NCI-H128 (cell line): ENCODE results near the gene COX6A2.

ENCODE experiments used
- DNase-seq: peaks from one replicate; lab custom pipeline; 2025; ENCODE audit not compliant: unreplicated experiment; lab: John Stamatoyannopoulos, UW

Gene COX6A2

DNA sequence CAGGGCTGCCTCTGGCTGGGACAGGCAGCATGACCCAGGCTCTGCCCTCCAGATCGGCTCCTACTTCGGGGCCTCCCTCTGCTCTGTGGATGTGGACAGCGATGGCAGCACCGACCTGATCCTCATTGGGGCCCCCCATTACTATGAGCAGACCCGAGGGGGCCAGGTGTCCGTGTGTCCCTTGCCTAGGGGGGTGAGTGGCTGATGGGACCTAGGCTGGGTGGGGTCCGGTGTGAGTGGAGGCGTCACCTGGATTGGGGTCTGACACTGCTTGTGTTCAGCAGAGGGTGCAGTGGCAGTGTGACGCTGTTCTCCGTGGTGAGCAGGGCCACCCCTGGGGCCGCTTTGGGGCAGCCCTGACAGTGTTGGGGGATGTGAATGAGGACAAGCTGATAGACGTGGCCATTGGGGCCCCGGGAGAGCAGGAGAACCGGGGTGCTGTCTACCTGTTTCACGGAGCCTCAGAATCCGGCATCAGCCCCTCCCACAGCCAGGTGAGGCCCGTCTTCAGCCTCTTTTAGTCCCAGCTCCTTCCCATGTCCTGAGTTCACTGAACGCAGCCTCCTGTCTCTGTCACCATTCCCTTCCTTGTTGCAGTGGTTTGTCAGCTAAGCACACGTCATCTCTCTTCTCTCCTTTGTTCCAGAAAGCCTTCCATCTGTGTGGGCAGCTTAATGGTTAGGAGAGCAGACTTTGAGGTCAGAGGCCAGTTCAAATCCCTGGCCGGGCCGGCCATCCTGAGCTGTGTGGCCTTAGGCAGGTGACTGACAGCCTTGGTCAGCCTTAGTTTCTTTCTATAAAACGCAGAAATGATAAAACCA lies 16.9 kb downstream of the COX6A2 start:
- DNase-seq, result no peak

DNA sequence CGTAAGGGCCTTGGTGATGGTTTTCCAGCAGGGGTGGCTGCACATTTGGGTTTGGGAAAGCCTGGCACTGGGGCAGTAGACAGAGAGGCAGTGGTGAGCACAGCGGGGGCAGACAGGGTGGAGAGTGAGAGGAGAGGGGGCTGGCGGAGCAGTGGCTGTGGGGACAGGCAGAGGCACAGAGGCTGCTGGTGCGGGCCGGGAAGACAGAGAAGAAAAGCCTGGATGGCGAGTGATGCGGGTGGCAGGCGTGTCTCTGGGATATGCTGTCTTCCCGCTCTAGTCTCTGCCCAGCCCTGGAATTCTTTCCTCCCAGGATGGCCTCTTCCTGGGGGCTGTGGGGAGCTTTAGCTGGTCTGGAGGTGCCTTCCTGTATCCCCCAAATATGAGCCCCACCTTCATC lies 18.1 kb downstream of the COX6A2 start:
- DNase-seq, result no peak

GRCh38 chr16:31409433-31409832 lies 18.7 kb downstream of the COX6A2 start:
- no peak for DNase-seq

- no peak for DNase-seq
Measured at GRCh38 chr16:31407406-31407805, 20.8 kb downstream of the COX6A2 start.

- DNase-seq, result no peak
Measured at GRCh38 chr16:31404353-31405064, 23.7 kb downstream of the COX6A2 start.

DNA sequence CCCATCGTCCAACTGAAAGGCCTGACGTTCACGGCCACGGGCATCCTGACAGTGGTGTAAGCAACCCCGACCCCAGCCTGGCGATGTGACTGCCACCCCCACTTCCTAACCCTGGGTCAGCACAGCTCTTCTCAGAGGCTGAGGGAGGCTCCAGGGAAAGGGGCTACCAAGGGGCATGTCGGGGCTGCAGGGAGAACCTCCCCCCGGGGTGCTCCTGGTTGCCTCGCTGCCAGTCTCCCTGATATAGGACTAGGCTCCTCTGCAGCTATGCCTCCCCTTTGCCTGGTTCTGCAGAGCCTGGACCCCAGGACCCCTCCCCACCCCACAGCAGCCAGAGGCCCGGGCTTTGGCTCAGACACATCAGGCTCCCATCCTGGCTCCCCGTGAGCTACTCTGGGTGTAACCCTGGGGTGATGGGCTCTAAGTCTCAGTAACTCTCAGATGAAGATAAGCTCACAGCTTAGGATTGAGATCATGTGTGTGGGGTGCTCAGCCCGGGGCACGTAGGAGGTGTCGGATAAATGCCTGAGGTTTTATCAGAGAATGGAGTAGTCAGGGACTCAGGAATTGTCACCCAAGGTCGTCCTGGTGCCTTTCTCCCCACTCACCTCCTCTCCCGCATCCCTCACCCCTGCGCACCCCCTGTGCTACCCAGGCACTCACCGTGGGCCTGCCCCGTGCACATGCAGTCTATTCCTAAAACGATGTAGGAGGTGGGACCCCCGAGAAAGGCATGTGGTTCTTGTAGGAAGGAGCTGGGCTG lies 24.4 kb downstream of the COX6A2 start:
- no peak for DNase-seq

DNA sequence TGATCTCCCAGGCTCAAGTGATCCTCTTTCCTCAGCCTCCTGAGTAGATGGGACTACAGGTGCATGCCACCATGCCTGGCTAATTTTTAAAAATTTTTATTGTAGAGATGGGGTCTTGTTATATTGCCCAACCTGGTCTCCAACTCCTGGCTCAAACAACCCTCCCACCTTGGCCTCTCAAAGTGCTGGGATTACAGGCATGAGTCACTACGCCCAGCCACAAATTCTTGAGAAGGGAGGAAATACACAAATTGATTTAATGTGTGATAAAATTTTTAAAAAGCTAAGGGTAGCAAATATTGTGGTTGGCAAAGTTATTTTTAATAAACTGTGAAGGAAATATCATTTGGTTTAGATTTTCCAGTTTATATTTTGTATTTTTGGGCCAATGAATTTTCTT lies 25.5 kb downstream of the COX6A2 start:
- DNase-seq, result no peak

DNA sequence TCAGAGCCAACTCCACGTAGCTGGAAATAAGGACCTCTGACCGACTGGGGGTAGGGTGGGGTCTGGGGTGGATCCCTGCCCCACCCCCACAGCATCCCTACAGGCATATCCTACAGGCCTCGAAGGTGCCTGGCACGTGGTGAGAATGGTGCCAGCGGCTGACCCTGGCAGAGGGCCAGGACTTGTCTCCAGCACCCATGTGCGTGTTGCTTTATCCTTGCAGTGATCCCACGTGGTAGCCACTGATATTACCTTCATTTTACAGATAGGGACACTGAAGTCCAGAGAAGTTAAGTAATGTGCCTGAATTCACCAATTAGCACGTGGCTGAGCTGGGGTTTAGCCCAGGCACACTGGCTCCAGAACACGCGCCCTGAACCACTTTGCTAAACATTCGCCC lies 26.7 kb downstream of the COX6A2 start:
- no peak for DNase-seq

DNA sequence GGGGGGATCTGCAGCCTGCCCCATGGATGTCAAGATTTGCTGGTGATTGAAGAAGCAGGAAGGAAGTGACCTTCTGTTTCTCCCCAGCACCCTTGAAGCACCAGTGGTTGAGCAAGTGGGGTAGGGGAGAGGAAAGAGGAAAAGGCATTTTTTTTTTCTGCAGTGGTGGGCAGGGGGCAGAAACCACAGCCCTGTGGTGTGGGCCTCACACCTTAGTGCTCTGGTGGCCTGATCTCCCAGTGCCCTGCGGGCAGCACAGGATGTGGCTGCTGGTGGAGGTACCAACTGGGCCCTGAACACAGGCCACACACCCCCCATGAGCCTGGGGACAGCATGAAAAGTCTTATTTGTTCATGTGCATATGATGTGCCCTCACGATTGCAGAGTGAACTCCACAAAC lies 28.0 kb downstream of the COX6A2 start:
- no peak for DNase-seq

DNA sequence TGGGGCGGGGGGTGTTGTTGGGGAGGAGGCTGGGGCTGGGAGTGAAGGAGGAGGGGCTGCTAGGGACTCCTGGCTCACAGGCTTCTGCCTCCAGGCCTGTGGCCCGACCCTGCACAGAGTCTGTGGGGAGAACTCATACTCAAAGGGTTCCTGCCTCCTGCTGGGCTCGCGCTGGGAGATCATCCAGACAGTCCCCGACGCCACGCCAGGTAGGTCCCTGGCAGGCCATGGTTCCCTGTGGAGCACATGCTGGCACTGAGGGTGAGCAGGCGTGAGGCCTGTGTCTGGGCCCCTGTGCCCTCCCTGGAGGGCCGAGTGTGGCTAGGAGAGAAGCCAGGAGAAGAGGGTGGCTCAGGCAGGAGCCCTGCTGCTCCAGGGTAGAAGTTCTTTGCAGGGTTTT lies 30.5 kb downstream of the COX6A2 start:
- no peak for DNase-seq

GRCh38 chr16:31397096-31397660 lies 31.0 kb downstream of the COX6A2 start:
- DNase-seq, result no peak

DNA sequence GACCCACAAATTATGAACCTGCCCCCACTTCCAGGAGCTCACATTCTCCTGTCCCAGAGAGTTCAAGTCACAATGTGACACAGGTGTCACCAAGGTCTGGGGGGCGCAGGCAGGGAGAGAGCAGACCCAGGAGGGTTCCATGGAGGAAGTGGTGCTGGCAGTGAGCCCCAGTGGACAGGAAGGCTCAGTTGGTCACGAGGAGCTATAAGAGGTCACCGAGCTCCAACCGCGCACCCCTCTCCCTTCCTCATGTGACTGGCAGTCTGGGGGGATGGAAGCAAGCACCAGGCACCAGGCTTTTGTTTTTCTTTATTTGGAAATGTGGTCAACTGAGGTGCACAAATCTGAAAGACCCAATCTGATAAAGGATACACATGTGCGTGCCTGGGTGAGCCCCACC lies 32.5 kb downstream of the COX6A2 start:
- DNase-seq, result no peak

DNA sequence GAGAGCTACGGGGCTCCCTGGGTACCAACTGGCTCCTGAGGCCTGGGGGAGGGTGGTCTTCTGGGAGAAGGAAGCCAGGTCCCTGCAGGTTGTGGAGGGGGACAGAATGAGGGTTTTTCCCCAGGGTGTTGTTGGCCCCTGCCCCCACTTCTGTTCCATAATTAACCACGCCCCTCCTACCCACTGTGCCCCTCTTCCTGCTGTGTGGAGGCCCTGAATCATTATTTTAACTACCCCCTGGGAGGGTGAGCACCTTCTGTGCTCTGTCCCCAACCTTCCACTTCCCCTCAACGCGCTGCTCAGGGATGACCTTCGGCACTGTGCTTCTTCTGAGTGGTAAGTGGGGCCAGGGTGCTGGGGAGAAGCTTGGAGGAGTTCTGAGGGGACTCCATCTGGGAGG lies 35.1 kb downstream of the COX6A2 start, which contains the start of gene ITGAD:
TSS of gene ITGAD (plus strand) at position 280 of the 400 bp plus-strand sequence. CDS start at position 306, 26 bp downstream.
- no peak for DNase-seq

DNA sequence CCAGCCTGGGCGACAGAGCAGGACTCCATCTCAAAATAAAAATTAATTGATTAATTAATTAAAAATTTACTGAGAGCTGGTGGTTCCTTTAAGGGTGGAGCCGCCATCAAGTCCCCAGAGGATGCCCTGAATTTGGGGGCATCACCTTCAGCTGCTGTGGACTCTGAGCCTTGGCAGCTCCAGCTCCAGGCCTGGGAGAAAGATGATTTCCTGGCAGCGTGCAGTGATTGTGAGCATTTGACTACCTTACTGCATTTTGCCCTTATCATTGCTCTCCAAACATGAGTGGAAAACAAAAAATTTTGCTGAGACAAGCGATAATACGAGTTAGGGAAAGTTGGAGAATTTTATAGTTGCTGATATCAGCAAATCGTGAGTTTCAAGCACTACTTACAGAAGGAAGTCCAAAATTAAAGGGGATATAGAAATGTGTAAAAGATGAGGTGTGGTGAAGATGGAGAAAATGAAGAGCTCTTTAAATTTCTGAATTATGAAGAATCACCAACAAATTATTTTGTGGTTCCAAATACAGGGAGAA lies 37.6 kb downstream of the COX6A2 start:
- no peak for DNase-seq

DNA sequence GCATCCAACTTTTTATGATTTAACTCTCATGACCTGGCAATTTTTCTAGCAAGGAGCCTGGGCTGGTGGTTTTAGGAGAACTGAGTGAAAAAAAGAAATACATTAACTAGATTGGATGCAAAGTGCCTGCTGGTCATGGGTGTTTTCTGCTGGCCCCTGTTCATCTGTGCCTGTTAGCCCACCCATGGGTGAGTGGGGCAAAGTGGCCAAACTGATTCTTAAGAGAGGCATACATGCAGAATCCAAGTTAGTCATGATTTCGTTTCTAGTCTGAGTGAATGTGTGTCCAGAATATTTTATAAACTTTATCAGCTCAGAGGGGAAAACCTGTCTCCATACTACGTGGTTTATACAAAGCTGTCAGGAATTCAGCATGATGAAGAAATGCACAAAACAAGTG lies 39.6 kb downstream of the COX6A2 start:
- DNase-seq, result no peak

- no peak for DNase-seq
Measured at GRCh38 chr16:31386157-31386984, 41.8 kb downstream of the COX6A2 start.

DNA sequence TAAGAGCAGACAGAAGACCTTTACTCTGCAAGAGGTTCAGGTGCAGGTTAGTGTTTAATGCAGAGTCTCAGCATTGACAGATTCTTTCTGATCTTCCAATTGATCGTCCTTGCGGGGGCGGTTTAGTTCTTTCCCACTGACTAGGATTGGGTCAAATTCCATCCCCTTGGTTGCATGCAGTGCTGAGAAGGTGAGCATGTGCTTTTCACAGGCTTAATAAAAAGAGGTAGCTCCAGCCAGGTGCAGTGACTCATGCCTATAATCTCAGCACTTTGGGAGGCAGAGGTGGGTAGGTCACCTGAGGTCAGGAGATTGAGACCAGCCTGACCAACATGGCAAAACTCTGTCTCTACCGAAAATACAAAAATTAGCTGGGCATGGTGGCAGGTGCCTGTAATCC lies 42.5 kb downstream of the COX6A2 start:
- no peak for DNase-seq

DNA sequence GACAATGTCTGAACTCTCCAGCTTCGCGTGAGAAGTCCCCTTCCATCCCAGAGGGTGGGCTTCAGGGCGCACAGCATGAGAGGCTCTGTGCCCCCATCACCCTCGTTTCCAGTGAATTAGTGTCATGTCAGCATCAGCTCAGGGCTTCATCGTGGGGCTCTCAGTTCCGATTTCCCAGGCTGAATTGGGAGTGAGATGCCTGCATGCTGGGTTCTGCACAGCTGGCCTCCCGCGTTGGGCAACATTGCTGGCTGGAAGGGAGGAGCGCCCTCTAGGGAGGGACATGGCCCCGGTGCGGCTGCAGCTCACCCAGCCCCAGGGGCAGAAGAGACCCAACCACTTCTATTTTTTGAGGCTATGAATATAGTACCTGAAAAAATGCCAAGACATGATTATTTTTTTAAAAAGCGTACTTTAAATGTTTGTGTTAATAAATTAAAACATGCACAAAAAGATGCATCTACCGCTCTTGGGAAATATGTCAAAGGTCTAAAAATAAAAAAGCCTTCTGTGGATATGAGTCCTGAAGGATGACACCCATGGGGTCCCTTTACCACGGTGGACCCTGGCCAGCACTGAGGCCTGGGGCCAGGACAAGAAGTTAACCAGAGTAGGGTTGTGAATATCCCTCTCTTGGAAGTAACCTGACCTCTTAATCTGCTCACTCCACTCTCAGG lies 45.5 kb downstream of the COX6A2 start:
- DNase-seq, result no peak

- no peak for DNase-seq
Measured at GRCh38 chr16:31380201-31380600, 48.0 kb downstream of the COX6A2 start.
